GM13976 (cell line): ENCODE measurements around the gene COL26A1.

Experiments used
- DNase-seq: peaks from one replicate; pipeline ENCODE4 v3.0.0; 2012; ENCODE audit warnings: low spot score
- in situ Hi-C: fragments of 300-500 bp; cut with MboI; formaldehyde crosslinking; loops from one replicate; pipeline ENCODE4 v1.12.0; 2022; ENCODE audit warnings: low sequenced_read_pairs, mixed read lengths, inconsistent platforms; ENCODE audit not compliant: unreplicated experiment
- TF ChIP-seq, protein P1 (sequence below): IDR thresholded peaks from 2 replicates; pipeline ENCODE4 v1.5.1; 2012; ENCODE audit warnings: borderline replicate concordance, mild to moderate bottlenecking; ENCODE audit not compliant: insufficient read depth; ENCODE audit errors: extremely low read depth, missing control alignments, control extremely low read depth

Gene COL26A1

GRCh38 chr7:101565601-101566209, 203.0 kb downstream of the COL26A1 start:
- DNase-seq: peak; percentile 3
- in situ Hi-C loops: no loop called here
- TF ChIP-seq, protein P1, sequence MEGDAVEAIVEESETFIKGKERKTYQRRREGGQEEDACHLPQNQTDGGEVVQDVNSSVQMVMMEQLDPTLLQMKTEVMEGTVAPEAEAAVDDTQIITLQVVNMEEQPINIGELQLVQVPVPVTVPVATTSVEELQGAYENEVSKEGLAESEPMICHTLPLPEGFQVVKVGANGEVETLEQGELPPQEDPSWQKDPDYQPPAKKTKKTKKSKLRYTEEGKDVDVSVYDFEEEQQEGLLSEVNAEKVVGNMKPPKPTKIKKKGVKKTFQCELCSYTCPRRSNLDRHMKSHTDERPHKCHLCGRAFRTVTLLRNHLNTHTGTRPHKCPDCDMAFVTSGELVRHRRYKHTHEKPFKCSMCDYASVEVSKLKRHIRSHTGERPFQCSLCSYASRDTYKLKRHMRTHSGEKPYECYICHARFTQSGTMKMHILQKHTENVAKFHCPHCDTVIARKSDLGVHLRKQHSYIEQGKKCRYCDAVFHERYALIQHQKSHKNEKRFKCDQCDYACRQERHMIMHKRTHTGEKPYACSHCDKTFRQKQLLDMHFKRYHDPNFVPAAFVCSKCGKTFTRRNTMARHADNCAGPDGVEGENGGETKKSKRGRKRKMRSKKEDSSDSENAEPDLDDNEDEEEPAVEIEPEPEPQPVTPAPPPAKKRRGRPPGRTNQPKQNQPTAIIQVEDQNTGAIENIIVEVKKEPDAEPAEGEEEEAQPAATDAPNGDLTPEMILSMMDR: no peak

GRCh38 chr7:101567230-101567629, 204.6 kb downstream of the COL26A1 start:
- TF ChIP-seq, protein P1: no peak
- in situ Hi-C loops: no loop called here

GRCh38 chr7:101572156-101572555, 209.5 kb downstream of the COL26A1 start:
- DNase-seq: no peak
- TF ChIP-seq, protein P1: no peak
- in situ Hi-C loops: no loop called here

More at GRCh38 chr7:101567230-101567629, 204.6 kb downstream of the COL26A1 start:
- no peak for DNase-seq

DNA sequence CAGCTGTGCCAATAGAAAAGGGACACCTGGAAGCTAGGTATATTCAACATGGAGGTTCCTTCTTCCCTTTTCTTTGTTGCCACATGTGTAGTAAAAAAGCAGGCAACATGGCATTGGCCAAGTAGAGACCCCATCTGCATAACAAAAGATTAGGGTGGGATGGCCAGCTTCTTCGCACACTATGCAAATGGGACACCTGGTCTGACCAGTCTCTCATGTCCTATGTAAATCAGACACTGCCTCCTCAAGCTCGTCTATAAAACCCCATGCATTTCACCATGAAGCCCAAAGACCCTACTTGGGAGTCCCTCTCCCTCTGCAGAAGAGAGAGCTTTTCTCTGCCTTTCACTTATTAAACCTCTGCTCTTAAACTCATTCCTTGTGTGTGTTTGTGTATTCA, 212.5 kb downstream of the COL26A1 start:
- in situ Hi-C loops: no loop called here

DNA sequence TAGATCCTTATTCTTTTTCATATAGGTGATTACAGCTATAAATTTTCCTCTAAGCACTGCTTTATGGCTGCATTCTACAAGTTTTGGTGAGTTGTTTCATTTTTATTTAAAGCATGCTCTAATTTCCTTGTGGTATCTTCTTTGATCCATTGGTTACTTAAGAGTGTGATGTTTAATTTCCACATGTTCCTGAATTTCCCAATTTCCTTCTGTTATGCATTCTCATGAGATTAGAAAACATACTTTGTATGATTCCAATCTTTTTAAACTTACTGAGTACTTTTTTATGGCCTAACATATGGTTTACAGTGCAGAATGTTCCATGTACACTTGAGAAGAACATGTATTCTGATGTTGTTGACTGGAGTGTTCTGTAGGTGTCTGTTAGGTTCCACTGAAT, 213.0 kb downstream of the COL26A1 start:
- in situ Hi-C loops: no loop called here
- TF ChIP-seq, protein P1: no peak
- no peak for DNase-seq

More for the DNA sequence above, 212.5 kb downstream of the COL26A1 start:
- DNase-seq: no peak
- TF ChIP-seq, protein P1: no peak

GRCh38 chr7:101576998-101577397, 214.3 kb downstream of the COL26A1 start:
- in situ Hi-C loops: no loop called here
- TF ChIP-seq, protein P1: no peak

More at GRCh38 chr7:101576998-101577397, 214.3 kb downstream of the COL26A1 start:
- DNase-seq: no peak
